Loucy (cell line): ENCODE measurements around the gene TBL1XR1.

Source experiments
- CTCF ChIP-seq: fragments of 200-600 bp; sonication (generic); conservative IDR thresholded peaks from 2 replicates; pipeline ENCODE4 v1.5.1; 2014; ENCODE audit warnings: mild to moderate bottlenecking, antibody characterized with exemption, low read length
- EZH2phosphoT487 ChIP-seq: fragments of 200-600 bp; IDR thresholded peaks from 2 replicates; pipeline ENCODE4 v1.6.1; 2018; ENCODE audit warnings: antibody characterized with exemption, mild to moderate bottlenecking, moderate library complexity, borderline replicate concordance

DNA sequence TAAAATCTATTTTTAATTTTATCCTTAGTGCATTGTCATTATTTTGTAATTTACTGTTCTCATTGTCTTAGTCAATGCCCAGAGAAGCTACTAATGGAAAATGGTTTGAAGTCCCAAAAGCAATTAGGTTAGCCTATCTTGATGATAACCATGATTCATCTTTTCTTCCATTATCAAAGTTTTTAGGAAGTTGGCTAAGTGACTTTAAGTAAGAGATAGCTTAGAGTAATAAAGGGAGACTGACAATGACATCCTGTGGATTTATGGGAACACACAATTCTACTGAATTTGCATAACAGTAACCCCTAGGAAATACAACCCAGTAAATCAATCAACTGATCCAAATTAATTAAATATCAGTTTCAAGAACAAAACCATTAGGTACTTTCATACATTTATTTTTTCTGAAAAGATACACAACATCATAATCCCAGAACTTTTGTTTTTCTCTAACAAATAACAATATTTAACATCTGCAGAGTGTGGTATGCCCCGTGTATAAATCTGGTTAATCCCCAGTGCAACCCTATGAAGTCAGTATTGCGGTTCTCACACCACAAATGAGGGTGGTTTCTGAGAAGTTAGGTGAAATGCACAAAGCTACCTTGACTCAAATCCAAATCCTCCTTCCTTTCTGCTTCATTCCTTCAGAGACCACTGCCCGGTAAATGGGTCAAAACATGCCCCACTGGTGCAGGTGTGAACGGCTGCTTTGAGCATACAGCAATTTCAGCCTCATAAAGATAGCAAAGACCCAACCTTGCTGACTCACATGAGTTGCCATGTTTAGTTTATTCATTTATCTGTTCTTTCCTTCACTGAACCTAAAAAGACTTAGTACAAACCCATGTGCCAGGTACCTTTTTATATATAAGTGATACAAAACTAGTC, 202.1 kb downstream of the TBL1XR1 start:
- no peak for TF ChIP-seq CTCF
- no peak for TF ChIP-seq EZH2phosphoT487
